Thyroid gland (tissue), 4 donors: ENCODE measurements around the gene OR52E4. TPM values are rescaled to one million over a fixed set of nuclear protein-coding genes. Genes with fewer than 3 reads are reported as not detected.

Experiments
- DNase-seq, 2 donors: peaks; one replicate each; pipeline ENCODE4 v3.0.0-alpha.2; 2019
- H3K27ac ChIP-seq, 3 donors: fragments of 200-600 bp; sonication (generic); 1 replicate in 2 of 3; 2 replicates in 1 of 3; pipeline ENCODE4 v1.5.1; 2016 to 2019; ENCODE audit warnings: mild to moderate bottlenecking in 1 of 3, moderate library complexity in 1 of 3
- H3K27me3 ChIP-seq: fragments of 200-600 bp; sonication (generic); one replicate; pipeline ENCODE4 v1.5.1; 2019
- H3K36me3 ChIP-seq, 2 donors: fragments of 200-600 bp; sonication (generic); one replicate each; pipeline ENCODE4 v1.5.1; 2016 to 2019
- H3K4me1 ChIP-seq, 2 donors: fragments of 200-600 bp; sonication (generic); one replicate each; pipeline ENCODE4 v1.5.1; 2017 to 2019
- H3K4me3 ChIP-seq, 3 donors: fragments of 200-600 bp; sonication (generic); replicated peaks in 1 of 3; 1 replicate in 2 of 3; 2 replicates in 1 of 3; pipeline ENCODE4 v1.5.1; 2016; ENCODE audit warnings: mild to moderate bottlenecking in 1 of 3
- H3K9me3 ChIP-seq: fragments of 200-600 bp; sonication (generic); one replicate; pipeline ENCODE4 v1.5.1; 2017
- POLR2A ChIP-seq, 2 donors: fragments of 450-650 bp; IDR thresholded peaks; one replicate each; pipeline ENCODE4 v1.6.1; 2017; ENCODE audit warnings: antibody characterized with exemption in 2 of 2, mild to moderate bottlenecking in 2 of 2, moderate library complexity in 1 of 2
- WGBS, 2 donors: methylation state at CpG; one replicate each; pipeline ENCODE4 v1.1.5; 2017; 5-methylcytosine and 5-hydroxymethylcytosine counted together
- intact Hi-C: fragments of 100-400 bp; cut with DNase I; formaldehyde crosslinking; loops from one replicate; pipeline ENCODE4 v1.15.1; 2023
- total RNA-seq, 4 donors: library from RNA; depleted of rRNA; stranded (reverse); fragments of >200 nt; gene quantifications; one replicate each; pipeline ENCODE4 v1.2.3, GENCODE V29; 2016
- TF ChIP-seq, protein P1 (sequence below), 6 experiments: fragments of 200-600 bp in 3 of 6; fragments of 450-650 bp in 3 of 6; sonication (generic) in 3 of 6; IDR thresholded peaks; one replicate each; pipeline ENCODE4 v1.5.1; 2016 to 2019; ENCODE audit warnings: antibody characterized with exemption in 6 of 6, mild to moderate bottlenecking in 2 of 6, inconsistent platforms in 1 of 6, moderate library complexity in 1 of 6

OR52E4 gene
- total RNA-seq, 4 donors from 2014 or later, result not detected

GRCh38 chr11:5923794-5924193 is 43.4 kb downstream of the OR52E4 start:
- intact Hi-C loops, result no loop called here
- Histone ChIP-seq H3K36me3 (no peaks in the 10 kb centered on the region), H3K4me1 (no peaks in the 10 kb centered on the region), H3K27me3 (no peaks in the 10 kb centered on the region), H3K9me3 (no peaks in the 10 kb centered on the region), H3K27ac (no peak overlapping the region), H3K4me3 (no peak overlapping the region)
- no peak for TF ChIP-seq POLR2A (IDR thresholded peaks at IDR 0.05)
- DNase-seq, result no peak

- Histone ChIP-seq H3K36me3 (no peaks in the 10 kb centered on the region), H3K27me3 (no peaks in the 10 kb centered on the region), H3K9me3 (no peaks in the 10 kb centered on the region), H3K4me1 (no peaks in the 10 kb centered on the region), H3K4me3 (no peak overlapping the region), H3K27ac (no peak overlapping the region)
- DNase-seq, result no peak
- TF ChIP-seq POLR2A (IDR thresholded peaks at IDR 0.05), result no peak
- TF ChIP-seq, protein P1, sequence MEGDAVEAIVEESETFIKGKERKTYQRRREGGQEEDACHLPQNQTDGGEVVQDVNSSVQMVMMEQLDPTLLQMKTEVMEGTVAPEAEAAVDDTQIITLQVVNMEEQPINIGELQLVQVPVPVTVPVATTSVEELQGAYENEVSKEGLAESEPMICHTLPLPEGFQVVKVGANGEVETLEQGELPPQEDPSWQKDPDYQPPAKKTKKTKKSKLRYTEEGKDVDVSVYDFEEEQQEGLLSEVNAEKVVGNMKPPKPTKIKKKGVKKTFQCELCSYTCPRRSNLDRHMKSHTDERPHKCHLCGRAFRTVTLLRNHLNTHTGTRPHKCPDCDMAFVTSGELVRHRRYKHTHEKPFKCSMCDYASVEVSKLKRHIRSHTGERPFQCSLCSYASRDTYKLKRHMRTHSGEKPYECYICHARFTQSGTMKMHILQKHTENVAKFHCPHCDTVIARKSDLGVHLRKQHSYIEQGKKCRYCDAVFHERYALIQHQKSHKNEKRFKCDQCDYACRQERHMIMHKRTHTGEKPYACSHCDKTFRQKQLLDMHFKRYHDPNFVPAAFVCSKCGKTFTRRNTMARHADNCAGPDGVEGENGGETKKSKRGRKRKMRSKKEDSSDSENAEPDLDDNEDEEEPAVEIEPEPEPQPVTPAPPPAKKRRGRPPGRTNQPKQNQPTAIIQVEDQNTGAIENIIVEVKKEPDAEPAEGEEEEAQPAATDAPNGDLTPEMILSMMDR (IDR thresholded peaks at IDR 0.05), result no peak
- WGBS, 2 donors, result 96% methylated on average over 17 of the region's 17 CpGs
- intact Hi-C loops, result no loop called here
These were observed 47.8 kb downstream of the OR52E4 start for GRCh38 chr11:5928271-5928670.

DNA sequence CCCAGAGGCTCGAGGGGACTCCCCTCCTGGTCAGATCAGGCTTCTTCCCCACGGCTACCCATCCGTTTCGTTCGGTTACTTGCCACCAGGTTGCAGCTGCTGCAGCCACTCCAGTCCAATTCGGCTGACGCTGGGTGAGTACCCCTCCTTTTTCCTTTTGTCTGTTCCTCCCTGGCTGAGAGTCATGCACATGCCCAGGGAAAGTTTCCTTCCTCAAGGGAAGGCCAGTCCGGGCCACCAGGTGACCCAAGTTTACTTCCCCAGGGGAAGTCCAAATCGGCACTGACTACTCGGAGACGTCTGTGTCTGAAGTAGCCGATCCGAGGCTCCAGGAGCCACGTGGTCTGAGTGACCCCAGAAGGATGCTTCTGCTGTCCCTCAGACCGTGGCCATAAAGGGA is 48.4 kb downstream of the OR52E4 start:
- no peak for DNase-seq
- Histone ChIP-seq H3K27me3 (no peaks in the 10 kb centered on the region), H3K4me3 (no peak overlapping the region), H3K9me3 (no peaks in the 10 kb centered on the region), H3K27ac (no peak overlapping the region), H3K4me1 (no peaks in the 10 kb centered on the region), H3K36me3 (no peaks in the 10 kb centered on the region)
- intact Hi-C loops, result no loop called here
- 85 to 90% methylated on average over 11 to 15 of the region's 15 CpGs for whole genome bisulfite sequencing, 2 donors
- TF ChIP-seq, protein P1 (IDR thresholded peaks at IDR 0.05), result no peak
- no peak for TF ChIP-seq POLR2A (IDR thresholded peaks at IDR 0.05)

- 90 to 94% methylated on average over 31 of the region's 31 CpGs for WGBS, 2 donors
- intact Hi-C loops, result no loop called here
- H3K27me3 ChIP-seq, result no peaks in the 10 kb centered on the region
- no peak for DNase-seq
- no peak for TF ChIP-seq POLR2A (IDR thresholded peaks at IDR 0.05)
- TF ChIP-seq, protein P1 (IDR thresholded peaks at IDR 0.05), result no peak
- H3K4me3 ChIP-seq, result no peak overlapping the region
- no peak overlapping the region for H3K27ac ChIP-seq
- H3K9me3 ChIP-seq, result no peaks in the 10 kb centered on the region
- no peaks in the 10 kb centered on the region for H3K4me1 ChIP-seq
- no peaks in the 10 kb centered on the region for H3K36me3 ChIP-seq
These were observed 49.3 kb downstream of the OR52E4 start for GRCh38 chr11:5929571-5930368.

GRCh38 chr11:5930614-5931013 is 50.2 kb downstream of the OR52E4 start:
- Histone ChIP-seq H3K36me3 (no peaks in the 10 kb centered on the region), H3K27me3 (no peaks in the 10 kb centered on the region), H3K4me3 (no peak overlapping the region), H3K9me3 (no peaks in the 10 kb centered on the region), H3K4me1 (no peaks in the 10 kb centered on the region), H3K27ac (no peak overlapping the region)
- WGBS, 2 donors, result 89 to 92% methylated on average over 12 to 18 of the region's 19 CpGs
- intact Hi-C loops, result no loop called here
- no peak for TF ChIP-seq POLR2A (IDR thresholded peaks at IDR 0.05)
- TF ChIP-seq, protein P1 (IDR thresholded peaks at IDR 0.05), result no peak
- no peak for DNase-seq
